HCT116 (cell line): ENCODE results near the gene FRMD7. TPM values are rescaled to one million over a fixed set of nuclear protein-coding genes. Genes with fewer than 3 reads are reported as not detected.

Experiments used
- ATAC-seq: fragments of 200-7000 bp; cut with Tn5 transposase; 2 replicates; pipeline ENCODE4 v1.9.1; 2020; ENCODE audit warnings: mild to moderate bottlenecking, moderate library complexity
- BruUV-seq: library from RNA; stranded (reverse); fragments of 400-500 nt; replicated peaks from 2 replicates; lab custom pipeline; 2021; lab: Mats Ljungman, UMichigan
- CTCF ChIA-PET: fragments of 300-600 bp; sonication (Branson Sonifier 250); formaldehyde crosslinking; loops from one replicate; lab custom pipeline; 2021; ENCODE audit warnings: antibody characterized with exemption; lab: Charles Lee
- POLR2A ChIA-PET: fragments of 300-600, 350-600 bp; sonication (Branson Sonifier 250); formaldehyde crosslinking; loops from one replicate; lab custom pipeline; 2021; ENCODE audit warnings: antibody characterized with exemption; lab: Charles Lee
- RAD21 ChIA-PET, 2 experiments: fragments of 300-600 bp; sonication (Branson Sonifier 250); formaldehyde crosslinking; loops; one replicate each; lab custom pipeline; 2023; ENCODE audit warnings: low total read pairs in 2 of 2; ENCODE audit not compliant: uncharacterized antibody in 2 of 2, unreplicated experiment in 2 of 2, low non-redundant PET in 1 of 2; lab: Charles Lee
- DNase-seq: peaks from one replicate; pipeline ENCODE4 v3.0.0-alpha.2; 2010; ENCODE audit warnings: low read depth, low spot score
- H2AFZ ChIP-seq: fragments of 200-600 bp; shearing (Covaris generic), sonication (generic); 2 replicates; pipeline ENCODE4 v1.6.1; 2017; ENCODE audit warnings: low read depth, mixed run types, mixed read lengths, antibody characterized with exemption, low read length; ENCODE audit not compliant: poor library complexity, severe bottlenecking
- H3K27ac ChIP-seq: 2 replicates; pipeline ENCODE4 v1.5.1; 2012; ENCODE audit warnings: low read depth, low read length
- H3K27me3 ChIP-seq: fragments of 200-600 bp; sonication (generic); 2 replicates; pipeline ENCODE4 v1.6.1; 2016; ENCODE audit warnings: mixed run types, low read length, mixed read lengths; ENCODE audit not compliant: insufficient read depth
- H3K36me3 ChIP-seq, 2 experiments: fragments of 200-500 bp in 1 of 2; fragments of 200-600 bp in 1 of 2; sonication (Bioruptor generic) in 1 of 2; sonication (generic) in 1 of 2; 2 replicates each; pipeline versions ENCODE4 v1.5.1 to v1.6.1; 2014 to 2016; ENCODE audit warnings: low read length in 2 of 2, inconsistent platforms in 1 of 2, mixed read lengths in 1 of 2, mixed run types in 1 of 2; ENCODE audit not compliant: insufficient read depth in 2 of 2, control insufficient read depth in 1 of 2
- H3K4me1 ChIP-seq, 2 experiments: fragments of 200-600 bp in 1 of 2; sonication (generic) in 1 of 2; 2 replicates each; pipeline versions ENCODE4 v1.5.1 to v1.6.1; 2012 to 2017; ENCODE audit warnings: low read length in 2 of 2, inconsistent platforms in 1 of 2, mild to moderate bottlenecking in 1 of 2, mixed read lengths in 1 of 2, mixed run types in 1 of 2, moderate library complexity in 1 of 2; ENCODE audit not compliant: insufficient read depth in 2 of 2, control insufficient read depth in 1 of 2
- H3K4me2 ChIP-seq: fragments of 200-600 bp; sonication (generic); 2 replicates; pipeline ENCODE4 v1.6.1; 2017; ENCODE audit warnings: mixed run types, low read length, mixed read lengths
- H3K4me3 ChIP-seq, 2 experiments: fragments of 200-600 bp in 1 of 2; sonication (generic) in 1 of 2; replicated peaks in 1 of 2; 2 replicates each; pipeline ENCODE4 v1.5.1; 2011 to 2016; ENCODE audit warnings: low read length in 2 of 2, control low read depth in 1 of 2, low read depth in 1 of 2, mild to moderate bottlenecking in 1 of 2, mixed read lengths in 1 of 2, mixed run types in 1 of 2
- H3K79me2 ChIP-seq: fragments of 200-600 bp; sonication (generic); 2 replicates; pipeline ENCODE4 v1.6.1; 2017; ENCODE audit warnings: mild to moderate bottlenecking, mixed run types, low read length, moderate library complexity, mixed read lengths; ENCODE audit not compliant: insufficient read depth
- H3K9ac ChIP-seq: fragments of 200-600 bp; sonication (generic); 2 replicates; pipeline ENCODE4 v1.6.1; 2016; ENCODE audit warnings: low read length, mixed read lengths
- H3K9me2 ChIP-seq: fragments of 200-600 bp; sonication (generic), shearing (Covaris generic); 2 replicates; pipeline ENCODE4 v1.6.1; 2017; ENCODE audit warnings: mixed run types, mild to moderate bottlenecking, moderate library complexity; ENCODE audit not compliant: insufficient read depth
- H3K9me3 ChIP-seq, 2 experiments: fragments of 200-500 bp in 1 of 2; fragments of 200-600 bp in 1 of 2; sonication (Bioruptor generic) in 1 of 2; sonication (generic) in 1 of 2; 2 replicates each; pipeline ENCODE4 v1.6.1; 2014 to 2017; ENCODE audit warnings: low read length in 2 of 2, mixed read lengths in 2 of 2, inconsistent platforms in 1 of 2, low read depth in 1 of 2, mild to moderate bottlenecking in 1 of 2, mixed run types in 1 of 2, moderate library complexity in 1 of 2; ENCODE audit not compliant: control insufficient read depth in 1 of 2, insufficient read depth in 1 of 2
- H4K20me1 ChIP-seq: fragments of 200-600 bp; sonication (generic), shearing (Covaris generic); 2 replicates; pipeline ENCODE4 v1.6.1; 2017; ENCODE audit warnings: mixed run types, mild to moderate bottlenecking, moderate library complexity; ENCODE audit not compliant: insufficient read depth
- CBX3 ChIP-seq: IDR thresholded peaks from 2 replicates; pipeline ENCODE4 v1.6.1; 2012; ENCODE audit warnings: low read depth
- EGR1 ChIP-seq: IDR thresholded peaks from 2 replicates; pipeline ENCODE4 v1.6.1; 2012; ENCODE audit warnings: low read depth
- ELF1 ChIP-seq: IDR thresholded peaks from 2 replicates; pipeline ENCODE4 v1.6.1; 2012; ENCODE audit warnings: low read depth, borderline replicate concordance
- EZH2 ChIP-seq: fragments of 200-600 bp; sonication (generic); IDR thresholded peaks from 2 replicates; pipeline ENCODE4 v1.6.1; 2017; ENCODE audit warnings: antibody characterized with exemption, mixed run types
- EZH2phosphoT487 ChIP-seq: fragments of 200-600 bp; IDR thresholded peaks from 2 replicates; pipeline ENCODE4 v1.6.1; 2018; ENCODE audit warnings: antibody characterized with exemption, borderline replicate concordance
- FOSL1 ChIP-seq: IDR thresholded peaks from 2 replicates; pipeline ENCODE4 v1.6.1; 2012; ENCODE audit warnings: low read depth
- POLR2AphosphoS5 ChIP-seq: IDR thresholded peaks from 2 replicates; pipeline ENCODE4 v1.6.1; 2011; ENCODE audit warnings: mild to moderate bottlenecking, low read depth, low read length, moderate library complexity
- RAD21 ChIP-seq: IDR thresholded peaks from 2 replicates; pipeline ENCODE4 v1.6.1; 2012; ENCODE audit warnings: low read depth, mild to moderate bottlenecking
- SIN3A ChIP-seq: IDR thresholded peaks from 2 replicates; pipeline ENCODE4 v1.6.1; 2012; ENCODE audit warnings: low read depth
- TCF7L2 ChIP-seq: IDR thresholded peaks from 2 replicates; pipeline ENCODE4 v1.7.0; 2011; ENCODE audit warnings: borderline replicate concordance, inconsistent platforms; ENCODE audit not compliant: insufficient read depth, insufficient read length; ENCODE audit errors: extremely low read depth
- ZFX ChIP-seq: fragments of 450-650 bp; IDR thresholded peaks from 2 replicates; pipeline ENCODE4 v1.6.1; 2017
- intact Hi-C: fragments of 100-400 bp; cut with micrococcal nuclease; formaldehyde crosslinking; loops from 2 replicates; pipeline ENCODE4 v1.10.0; 2022
- total RNA-seq: library from RNA; stranded (reverse); gene quantifications from one replicate; pipeline ENCODE4 v1.2.1, GENCODE V29; 2021; ENCODE audit not compliant: unreplicated experiment
- TF ChIP-seq, protein P1 (sequence below): IDR thresholded peaks from 2 replicates; pipeline ENCODE4 v1.6.1; 2012; ENCODE audit warnings: low read depth
- TF ChIP-seq, protein P2 (sequence below), 3 experiments: fragments of 200-600 bp in 1 of 3; sonication (generic) in 1 of 3; IDR thresholded peaks in 2 of 3; conservative IDR thresholded peaks in 1 of 3; 2 replicates each; pipeline ENCODE4 v1.5.1; 2012 to 2017; ENCODE audit warnings: low read depth in 2 of 3, low read length in 2 of 3, antibody characterized with exemption in 1 of 3, borderline replicate concordance in 1 of 3, control low read depth in 1 of 3, mild to moderate bottlenecking in 1 of 3, mixed read lengths in 1 of 3, mixed run types in 1 of 3, moderate library complexity in 1 of 3; ENCODE audit not compliant: insufficient read depth in 1 of 3
- TF ChIP-seq, protein P3 (sequence below): IDR thresholded peaks from 2 replicates; pipeline ENCODE4 v1.6.1; 2012
- TF ChIP-seq, protein P4 (sequence below): IDR thresholded peaks from 2 replicates; pipeline ENCODE4 v1.6.1; 2012

The FRMD7 gene
- total RNA-seq, 1 experiment from 2014 or later: not detected

DNA sequence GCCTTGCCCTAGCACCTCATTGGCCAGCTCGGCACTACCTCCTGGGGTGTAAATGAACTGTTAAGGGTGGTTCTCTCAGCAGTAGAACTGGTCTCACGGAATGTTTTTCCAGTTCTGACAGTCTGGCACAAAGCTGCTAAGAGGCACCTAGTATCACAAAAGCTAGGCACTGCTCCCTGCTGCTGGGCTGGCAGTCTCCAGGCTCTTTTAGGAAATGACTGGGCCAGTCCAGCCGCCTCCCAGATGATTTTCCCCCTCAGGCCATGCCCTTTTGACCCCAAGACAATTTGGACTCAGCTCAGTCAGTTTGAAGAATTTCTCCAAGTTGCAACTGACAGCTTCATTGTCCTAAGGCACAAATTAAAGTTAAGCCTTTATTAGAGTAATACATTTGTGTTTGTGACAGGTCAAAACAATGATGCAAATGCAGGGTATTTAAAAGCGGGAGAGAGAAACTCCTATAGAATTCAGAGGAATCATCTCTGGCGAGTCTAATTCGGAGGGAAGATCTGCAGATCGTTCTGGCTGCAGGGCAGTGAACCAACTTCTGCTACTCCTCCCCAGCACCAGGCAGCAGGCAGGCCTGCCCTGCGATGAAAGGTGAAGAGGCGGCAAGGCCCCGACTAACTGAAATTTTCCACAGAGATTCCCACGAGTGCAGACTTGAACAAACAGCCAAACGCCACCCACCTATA is 7.9 kb downstream of the FRMD7 start:
- POLR2A ChIA-PET: no interaction called here
- no peak for DNase-seq
- Histone ChIP-seq H3K27ac (no peak overlapping the region), H3K9ac (no peak overlapping the region), H3K79me2 (no peaks in the 10 kb centered on the region), H3K27me3 (no peaks in the 10 kb centered on the region), H3K36me3 (no peaks in the 10 kb centered on the region), H3K9me2 (no peaks in the 10 kb centered on the region), H3K4me1 (no peaks in the 10 kb centered on the region), H2AFZ (no peak overlapping the region), H3K4me3 (no peak overlapping the region), H3K4me2 (no peak overlapping the region)
- no TSS peak for BruUV-seq
- RAD21 ChIA-PET: no interaction called here
- CTCF ChIA-PET: no interaction called here
- TF ChIP-seq ELF1: no peak
- TF ChIP-seq, protein P1, sequence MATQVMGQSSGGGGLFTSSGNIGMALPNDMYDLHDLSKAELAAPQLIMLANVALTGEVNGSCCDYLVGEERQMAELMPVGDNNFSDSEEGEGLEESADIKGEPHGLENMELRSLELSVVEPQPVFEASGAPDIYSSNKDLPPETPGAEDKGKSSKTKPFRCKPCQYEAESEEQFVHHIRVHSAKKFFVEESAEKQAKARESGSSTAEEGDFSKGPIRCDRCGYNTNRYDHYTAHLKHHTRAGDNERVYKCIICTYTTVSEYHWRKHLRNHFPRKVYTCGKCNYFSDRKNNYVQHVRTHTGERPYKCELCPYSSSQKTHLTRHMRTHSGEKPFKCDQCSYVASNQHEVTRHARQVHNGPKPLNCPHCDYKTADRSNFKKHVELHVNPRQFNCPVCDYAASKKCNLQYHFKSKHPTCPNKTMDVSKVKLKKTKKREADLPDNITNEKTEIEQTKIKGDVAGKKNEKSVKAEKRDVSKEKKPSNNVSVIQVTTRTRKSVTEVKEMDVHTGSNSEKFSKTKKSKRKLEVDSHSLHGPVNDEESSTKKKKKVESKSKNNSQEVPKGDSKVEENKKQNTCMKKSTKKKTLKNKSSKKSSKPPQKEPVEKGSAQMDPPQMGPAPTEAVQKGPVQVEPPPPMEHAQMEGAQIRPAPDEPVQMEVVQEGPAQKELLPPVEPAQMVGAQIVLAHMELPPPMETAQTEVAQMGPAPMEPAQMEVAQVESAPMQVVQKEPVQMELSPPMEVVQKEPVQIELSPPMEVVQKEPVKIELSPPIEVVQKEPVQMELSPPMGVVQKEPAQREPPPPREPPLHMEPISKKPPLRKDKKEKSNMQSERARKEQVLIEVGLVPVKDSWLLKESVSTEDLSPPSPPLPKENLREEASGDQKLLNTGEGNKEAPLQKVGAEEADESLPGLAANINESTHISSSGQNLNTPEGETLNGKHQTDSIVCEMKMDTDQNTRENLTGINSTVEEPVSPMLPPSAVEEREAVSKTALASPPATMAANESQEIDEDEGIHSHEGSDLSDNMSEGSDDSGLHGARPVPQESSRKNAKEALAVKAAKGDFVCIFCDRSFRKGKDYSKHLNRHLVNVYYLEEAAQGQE: no peak
- no peak for TF ChIP-seq FOSL1
- no peak for TF ChIP-seq POLR2AphosphoS5
- TF ChIP-seq EZH2phosphoT487: no peak
- TF ChIP-seq, protein P2, sequence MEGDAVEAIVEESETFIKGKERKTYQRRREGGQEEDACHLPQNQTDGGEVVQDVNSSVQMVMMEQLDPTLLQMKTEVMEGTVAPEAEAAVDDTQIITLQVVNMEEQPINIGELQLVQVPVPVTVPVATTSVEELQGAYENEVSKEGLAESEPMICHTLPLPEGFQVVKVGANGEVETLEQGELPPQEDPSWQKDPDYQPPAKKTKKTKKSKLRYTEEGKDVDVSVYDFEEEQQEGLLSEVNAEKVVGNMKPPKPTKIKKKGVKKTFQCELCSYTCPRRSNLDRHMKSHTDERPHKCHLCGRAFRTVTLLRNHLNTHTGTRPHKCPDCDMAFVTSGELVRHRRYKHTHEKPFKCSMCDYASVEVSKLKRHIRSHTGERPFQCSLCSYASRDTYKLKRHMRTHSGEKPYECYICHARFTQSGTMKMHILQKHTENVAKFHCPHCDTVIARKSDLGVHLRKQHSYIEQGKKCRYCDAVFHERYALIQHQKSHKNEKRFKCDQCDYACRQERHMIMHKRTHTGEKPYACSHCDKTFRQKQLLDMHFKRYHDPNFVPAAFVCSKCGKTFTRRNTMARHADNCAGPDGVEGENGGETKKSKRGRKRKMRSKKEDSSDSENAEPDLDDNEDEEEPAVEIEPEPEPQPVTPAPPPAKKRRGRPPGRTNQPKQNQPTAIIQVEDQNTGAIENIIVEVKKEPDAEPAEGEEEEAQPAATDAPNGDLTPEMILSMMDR (IDR thresholded peaks at IDR 0.05 in 2 of 3, conservative IDR thresholded peaks at IDR 0.05 in 1 of 3; ENCODE audit: borderline replicate concordance in 1 of 3, insufficient read depth in 1 of 3, low read depth in 2 of 3, low read length in 2 of 3): no peak
- TF ChIP-seq CBX3: no peak
- TF ChIP-seq TCF7L2: no peak
- TF ChIP-seq, protein P3, sequence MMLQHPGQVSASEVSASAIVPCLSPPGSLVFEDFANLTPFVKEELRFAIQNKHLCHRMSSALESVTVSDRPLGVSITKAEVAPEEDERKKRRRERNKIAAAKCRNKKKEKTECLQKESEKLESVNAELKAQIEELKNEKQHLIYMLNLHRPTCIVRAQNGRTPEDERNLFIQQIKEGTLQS: no peak
- TF ChIP-seq EGR1: no peak
- TF ChIP-seq EZH2: no peak
- no peak for TF ChIP-seq ZFX
- no peak for TF ChIP-seq RAD21
- TF ChIP-seq, protein P4, sequence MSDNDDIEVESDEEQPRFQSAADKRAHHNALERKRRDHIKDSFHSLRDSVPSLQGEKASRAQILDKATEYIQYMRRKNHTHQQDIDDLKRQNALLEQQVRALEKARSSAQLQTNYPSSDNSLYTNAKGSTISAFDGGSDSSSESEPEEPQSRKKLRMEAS: no peak
- TF ChIP-seq SIN3A: no peak
- TF ChIP-seq, all 23 proteins: peak for 0
- no peaks in the 10 kb centered on the region for H3K9me3 ChIP-seq
- no peak for ATAC-seq
- intact Hi-C loops: no loop called here
- no peaks in the 10 kb centered on the region for H4K20me1 ChIP-seq
